HTR-8/SVneo (cell line): ENCODE data around the gene BLOC1S4.
A peak's percentile ranks its signal among the peaks of the same experiment; 100 is the strongest.
"Not testable (repeated sequence)": the region's sequence is repeated elsewhere in the genome, so short reads cannot be mapped to it uniquely, and the experiment has no call there.

ENCODE experiments used
- DNase-seq: peaks from one replicate; pipeline ENCODE4 v3.0.0; 2011; ENCODE audit warnings: low spot score, mixed read lengths; ENCODE audit not compliant: insufficient read length
- FAIRE-seq: peaks from 2 replicates; lab custom pipeline; 2011; peaks lifted over from hg19 to GRCh38; lab: Jason Lieb, UNC

Gene BLOC1S4, protein sequence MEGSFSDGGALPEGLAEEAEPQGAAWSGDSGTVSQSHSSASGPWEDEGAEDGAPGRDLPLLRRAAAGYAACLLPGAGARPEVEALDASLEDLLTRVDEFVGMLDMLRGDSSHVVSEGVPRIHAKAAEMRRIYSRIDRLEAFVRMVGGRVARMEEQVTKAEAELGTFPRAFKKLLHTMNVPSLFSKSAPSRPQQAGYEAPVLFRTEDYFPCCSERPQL

DNA sequence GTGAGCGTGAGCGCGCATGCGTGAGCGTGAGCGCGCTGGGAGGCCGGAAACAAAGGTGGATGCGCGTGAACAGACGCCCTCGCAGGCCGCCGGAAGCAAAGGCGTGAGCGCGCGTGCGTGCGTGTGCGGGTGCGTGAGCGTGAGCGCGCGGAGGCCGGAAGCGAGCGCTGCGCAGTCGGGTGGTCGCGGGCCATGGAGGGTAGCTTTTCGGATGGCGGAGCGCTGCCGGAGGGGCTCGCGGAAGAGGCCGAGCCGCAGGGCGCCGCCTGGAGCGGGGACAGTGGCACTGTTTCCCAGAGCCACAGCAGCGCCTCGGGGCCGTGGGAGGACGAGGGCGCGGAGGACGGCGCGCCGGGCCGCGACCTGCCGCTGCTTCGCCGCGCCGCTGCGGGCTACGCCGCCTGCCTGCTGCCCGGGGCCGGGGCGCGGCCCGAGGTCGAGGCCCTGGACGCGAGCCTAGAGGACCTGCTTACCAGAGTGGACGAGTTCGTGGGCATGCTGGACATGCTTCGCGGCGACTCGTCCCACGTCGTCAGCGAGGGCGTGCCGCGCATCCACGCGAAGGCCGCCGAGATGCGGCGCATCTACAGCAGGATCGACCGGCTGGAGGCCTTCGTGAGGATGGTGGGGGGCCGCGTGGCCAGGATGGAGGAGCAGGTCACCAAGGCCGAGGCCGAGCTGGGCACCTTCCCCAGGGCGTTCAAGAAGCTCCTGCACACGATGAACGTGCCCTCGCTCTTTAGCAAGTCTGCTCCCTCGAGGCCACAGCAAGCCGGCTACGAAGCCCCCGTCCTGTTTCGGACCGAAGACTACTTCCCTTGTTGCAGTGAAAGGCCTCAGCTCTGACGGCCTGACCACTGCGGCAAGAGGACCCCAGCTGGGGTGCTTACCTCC, at the start of gene BLOC1S4:
Gene BLOC1S4 (plus strand): TSS at position 157 of the 894 bp plus-strand sequence. CDS start 36 bp downstream, at position 193.
- DNase-seq, result peak; percentile 89
- FAIRE-seq, result peak; percentile 90

DNA sequence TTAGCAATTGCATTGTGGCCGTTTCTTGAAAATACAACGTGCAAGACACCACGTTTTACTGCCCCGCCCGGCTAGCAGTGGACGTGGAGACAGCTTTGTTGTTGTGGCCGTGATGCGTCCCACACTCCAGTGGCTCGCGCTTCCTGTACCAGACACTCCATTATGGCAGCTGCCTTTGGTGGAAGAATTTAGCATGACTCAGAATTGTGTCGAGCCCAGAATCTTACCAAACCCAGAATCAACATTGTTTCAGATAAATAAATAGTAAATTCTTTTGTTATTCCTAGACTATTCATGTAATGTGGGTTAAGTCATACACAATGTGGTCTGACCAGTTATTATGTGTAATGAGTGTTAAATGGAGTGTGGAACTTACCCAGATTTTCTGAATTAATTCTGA, 47.6 kb upstream of the BLOC1S4 start:
- FAIRE-seq (no peak), DNase-seq (no peak)

DNA sequence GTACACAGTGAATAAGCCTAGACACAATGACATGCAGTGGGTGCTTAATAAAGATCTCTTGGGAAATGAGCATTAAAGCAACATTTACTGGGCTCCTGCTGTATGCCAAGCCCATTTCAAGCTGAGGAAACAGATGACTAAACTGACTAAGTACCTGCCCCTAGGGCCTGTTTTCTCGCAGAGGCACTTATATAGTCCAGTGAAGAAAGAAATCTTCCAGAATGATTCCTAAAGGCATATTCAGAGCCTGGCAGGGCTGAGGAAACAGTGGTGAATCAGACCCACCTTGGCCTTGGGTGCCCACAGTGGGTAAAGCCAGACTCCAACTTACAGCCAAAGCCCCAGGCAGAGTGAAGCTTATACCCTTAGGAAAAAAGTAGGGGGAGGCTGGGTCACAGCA, 44.3 kb upstream of the BLOC1S4 start:
- DNase-seq (no peak), FAIRE-seq (no peak)

DNA sequence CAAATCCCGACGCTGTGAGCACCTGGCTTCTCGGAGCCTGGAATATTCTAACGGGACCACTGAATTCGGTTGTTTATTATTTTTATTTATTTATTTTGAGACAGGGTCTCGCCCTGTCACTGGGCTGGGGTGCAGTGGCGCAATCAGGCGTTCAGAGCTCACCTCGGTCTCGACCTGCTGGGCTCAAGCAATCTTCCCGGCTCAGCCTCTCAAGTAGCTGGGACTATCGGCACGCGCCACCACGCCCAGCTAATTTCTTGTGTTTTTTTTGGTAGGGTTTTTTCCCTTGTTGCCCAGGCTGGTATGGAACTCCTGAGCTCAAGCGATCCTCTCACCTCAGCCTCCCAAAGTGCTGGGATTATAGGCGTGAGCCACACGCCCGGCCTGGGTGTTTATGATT, 43.8 kb upstream of the BLOC1S4 start:
- no peak for FAIRE-seq
- no peak for DNase-seq

DNA sequence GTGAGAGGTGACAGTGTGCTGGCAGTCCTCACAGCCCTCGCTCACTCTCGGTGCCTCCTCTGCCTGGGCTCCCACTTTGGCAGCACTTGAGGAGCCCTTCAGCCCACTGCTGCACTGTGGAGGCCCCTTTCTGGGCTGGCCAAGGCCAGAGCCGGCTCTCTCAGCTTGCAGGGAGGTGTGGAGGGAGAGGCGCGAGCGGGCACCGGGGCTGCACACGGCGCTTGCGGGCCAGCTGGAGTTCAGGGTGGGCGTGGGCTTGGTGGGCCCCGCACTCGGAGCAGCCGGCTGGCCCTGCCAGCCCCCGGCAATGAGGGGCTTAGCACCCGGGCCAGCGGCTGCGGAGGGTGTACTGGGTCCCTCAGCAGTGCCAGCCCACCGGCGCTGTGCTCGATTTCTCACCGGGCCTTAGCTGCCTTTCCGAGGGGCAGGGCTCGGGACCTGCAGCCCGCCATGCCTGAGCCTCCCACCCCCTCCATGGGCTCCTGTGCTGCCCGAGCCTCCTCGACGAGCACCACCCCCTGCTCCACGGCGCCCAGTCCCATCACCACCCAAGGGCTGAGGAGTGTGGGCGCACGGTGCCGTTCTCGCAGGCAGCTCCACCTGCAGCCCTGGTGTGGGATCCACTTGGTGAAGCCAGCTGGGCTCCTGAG, 43.3 kb upstream of the BLOC1S4 start:
- DNase-seq, FAIRE-seq: not testable (repeated sequence)

DNA sequence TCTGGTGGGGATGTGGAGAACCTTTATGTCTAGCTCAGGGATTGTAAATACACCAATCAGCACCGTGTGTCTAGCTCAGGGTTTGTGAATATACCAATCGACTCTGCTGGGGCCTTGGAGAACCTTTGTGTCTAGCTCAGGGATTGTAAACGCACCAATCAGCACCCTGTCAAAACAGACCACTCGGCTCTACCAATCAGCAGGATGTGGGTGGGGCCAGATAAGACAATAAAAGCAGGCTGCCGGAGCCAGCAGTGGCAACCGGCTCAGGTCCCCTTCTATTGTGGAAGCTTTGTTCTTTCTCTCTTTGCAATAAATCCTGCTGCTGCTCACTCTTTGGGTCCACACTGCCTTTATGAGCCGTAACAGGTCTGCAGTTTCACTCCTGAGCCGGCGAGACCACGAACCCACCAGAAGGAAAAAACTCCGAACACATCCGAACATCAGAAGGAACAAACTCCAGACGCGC, 42.7 kb upstream of the BLOC1S4 start:
- FAIRE-seq, DNase-seq: not testable (repeated sequence)

DNA sequence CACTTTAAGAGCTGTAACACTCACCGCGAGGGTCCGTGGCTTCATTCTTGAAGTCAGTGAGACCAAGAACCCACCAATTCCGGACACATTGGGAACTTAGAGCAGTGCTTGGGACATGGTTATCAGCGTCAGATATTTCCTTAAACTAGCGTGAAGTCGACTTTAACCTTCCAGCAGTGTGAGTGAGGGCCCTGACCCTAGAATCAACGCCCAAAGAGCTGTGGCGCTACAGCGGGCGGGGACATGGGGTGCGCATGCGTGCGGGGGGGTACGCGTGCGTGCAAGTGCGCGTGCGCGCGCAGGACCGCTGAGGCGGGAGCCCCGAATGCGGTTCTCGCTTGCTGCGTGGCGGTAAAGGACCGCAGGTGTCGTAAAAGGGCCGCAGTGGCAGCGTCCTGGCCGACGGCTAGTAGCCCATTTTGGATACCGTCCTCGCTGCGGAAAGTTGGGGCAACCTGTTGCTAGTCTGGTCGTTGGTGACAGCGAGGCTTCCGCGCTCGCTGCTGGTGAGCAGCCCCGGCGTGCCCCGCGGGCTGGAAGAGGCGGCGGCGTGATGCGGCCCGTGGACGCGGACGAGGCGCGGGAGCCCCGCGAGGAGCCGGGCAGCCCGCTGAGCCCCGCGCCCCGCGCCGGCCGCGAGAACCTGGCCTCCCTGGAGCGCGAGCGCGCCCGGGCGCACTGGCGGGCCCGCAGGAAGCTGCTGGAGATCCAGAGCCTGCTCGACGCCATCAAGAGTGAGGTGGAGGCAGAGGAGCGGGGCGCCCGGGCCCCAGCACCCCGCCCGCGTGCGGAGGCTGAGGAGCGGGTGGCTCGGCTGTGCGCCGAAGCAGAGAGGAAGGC, 42.1 kb upstream of the BLOC1S4 start:
- DNase-seq, result peak; percentile 95
- peak; percentile 97 for FAIRE-seq

DNA sequence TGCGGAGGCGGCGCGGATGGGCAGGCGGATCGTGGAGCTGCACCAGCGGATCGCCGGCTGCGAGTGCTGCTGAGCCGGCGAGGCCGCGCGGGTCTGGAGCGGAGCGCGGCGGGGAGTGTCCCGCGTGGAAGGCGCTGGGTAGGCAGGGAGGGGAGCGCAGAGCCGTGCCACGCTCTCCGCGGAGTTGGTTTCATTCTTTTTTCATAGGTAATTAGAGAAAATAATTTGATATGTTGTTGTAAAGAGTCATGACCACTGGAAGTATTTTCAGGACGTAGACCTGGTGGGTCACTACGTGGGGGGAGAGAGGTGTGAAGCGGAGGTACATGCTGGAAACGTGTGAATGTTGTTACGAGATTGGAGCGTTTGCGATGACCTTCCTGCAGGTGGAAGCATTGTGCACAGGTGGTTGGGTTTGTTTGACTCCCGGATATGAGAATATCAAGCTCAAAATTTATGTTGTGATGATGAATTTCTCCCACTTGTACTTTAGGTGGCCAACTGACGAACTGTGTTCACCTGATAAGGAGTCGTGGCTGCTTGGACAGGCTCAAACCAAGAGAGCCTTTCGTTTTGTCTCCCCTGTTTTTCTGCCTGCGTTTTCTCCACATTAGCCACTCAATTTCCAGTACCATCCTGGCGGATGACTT, 41.3 kb upstream of the BLOC1S4 start:
- FAIRE-seq (peak; percentile 69), DNase-seq (peak; percentile 45)

DNA sequence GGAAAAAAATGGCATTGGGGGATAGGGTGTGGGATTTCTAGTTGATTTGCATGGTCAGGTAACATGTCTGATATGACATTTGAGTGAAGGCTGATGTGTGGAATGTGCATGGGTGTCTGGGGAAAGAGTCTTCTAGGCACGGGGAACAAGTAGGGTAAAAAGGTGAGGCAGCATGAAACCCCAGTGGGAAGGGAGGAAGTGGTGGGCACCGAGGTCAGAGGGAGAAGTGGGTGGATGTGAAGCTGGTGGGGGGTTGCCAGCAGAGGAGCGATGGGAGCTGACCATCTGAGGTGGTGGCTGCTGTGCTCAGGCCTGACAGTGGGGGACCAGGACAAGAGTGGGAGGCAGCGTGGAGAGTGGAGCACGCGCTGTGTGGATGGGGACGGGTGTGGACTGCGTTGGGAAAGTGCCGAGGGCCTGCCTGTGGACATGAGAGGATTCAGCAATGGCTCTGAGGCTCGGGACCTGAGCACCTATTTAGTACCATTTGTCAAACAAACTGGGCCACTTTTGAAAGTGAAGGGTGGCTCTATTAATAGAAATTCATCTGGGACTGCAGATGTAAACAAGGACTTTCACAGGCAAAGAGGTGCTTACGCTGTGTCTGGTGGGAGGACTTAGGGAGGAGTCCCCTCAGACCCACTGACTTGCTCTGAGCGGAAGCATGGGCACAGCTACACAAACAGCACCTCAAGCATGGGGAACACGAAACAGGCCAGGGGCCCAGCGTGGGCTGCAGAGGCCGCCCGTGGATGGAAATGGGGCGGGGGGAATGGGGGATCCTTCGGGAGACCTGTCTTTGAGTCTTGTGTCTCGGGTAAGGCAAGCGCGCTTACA, 39.0 kb upstream of the BLOC1S4 start:
- DNase-seq (no peak), FAIRE-seq (peak; percentile 26)

DNA sequence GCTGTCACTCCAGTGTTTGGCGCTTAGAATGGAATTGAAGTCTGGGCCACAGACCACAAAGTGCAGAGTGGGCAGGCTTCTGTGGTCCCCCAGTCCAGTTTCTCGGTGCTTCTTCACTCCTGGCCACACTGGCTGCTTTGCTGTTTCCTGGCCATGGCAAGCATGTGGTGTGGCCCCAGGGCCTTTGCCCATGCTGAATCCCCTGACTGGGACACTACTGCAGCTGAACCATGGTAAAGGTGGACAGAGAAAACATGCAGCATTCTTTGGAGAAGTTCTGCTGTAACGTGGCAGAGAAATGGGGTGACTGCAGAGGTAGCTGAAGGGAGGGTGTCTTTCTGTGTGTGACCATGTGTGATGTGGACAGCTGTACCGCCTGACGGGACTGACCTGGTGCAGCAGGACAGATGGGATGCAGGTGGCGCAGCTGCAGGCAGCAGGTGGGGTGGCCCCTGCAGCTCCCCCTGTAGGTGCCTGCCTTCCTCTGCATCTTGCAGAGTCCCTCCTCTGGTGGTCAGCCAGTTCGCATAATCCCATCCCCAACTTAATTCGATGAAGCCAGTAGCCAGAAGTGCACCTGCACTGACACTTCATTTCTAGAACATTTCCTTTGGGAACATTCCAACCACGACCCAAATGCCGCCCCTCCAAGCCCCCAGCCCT, 35.5 kb upstream of the BLOC1S4 start:
- no peak for DNase-seq
- FAIRE-seq, result no peak

DNA sequence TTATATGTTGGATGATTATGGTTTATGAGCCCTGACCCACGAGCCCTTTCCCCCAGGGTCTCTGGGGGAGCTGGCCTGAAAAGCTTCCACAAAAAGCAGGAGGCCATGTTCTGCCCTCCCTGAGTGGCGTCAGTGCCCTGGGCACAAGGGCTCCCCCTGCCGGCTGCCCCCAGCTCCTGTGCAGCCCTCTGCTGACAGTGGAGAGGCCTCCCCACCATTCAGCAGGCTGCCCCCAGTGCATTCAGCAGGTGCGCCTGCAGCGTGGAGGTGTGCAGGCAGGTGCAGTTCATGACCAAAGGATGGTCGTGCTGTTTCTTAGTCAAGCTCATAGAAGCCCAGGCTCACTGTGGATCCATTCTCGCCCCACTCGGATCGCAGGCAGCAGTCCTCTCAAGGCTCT, 34.8 kb upstream of the BLOC1S4 start:
- DNase-seq (no peak), FAIRE-seq (no peak)

DNA sequence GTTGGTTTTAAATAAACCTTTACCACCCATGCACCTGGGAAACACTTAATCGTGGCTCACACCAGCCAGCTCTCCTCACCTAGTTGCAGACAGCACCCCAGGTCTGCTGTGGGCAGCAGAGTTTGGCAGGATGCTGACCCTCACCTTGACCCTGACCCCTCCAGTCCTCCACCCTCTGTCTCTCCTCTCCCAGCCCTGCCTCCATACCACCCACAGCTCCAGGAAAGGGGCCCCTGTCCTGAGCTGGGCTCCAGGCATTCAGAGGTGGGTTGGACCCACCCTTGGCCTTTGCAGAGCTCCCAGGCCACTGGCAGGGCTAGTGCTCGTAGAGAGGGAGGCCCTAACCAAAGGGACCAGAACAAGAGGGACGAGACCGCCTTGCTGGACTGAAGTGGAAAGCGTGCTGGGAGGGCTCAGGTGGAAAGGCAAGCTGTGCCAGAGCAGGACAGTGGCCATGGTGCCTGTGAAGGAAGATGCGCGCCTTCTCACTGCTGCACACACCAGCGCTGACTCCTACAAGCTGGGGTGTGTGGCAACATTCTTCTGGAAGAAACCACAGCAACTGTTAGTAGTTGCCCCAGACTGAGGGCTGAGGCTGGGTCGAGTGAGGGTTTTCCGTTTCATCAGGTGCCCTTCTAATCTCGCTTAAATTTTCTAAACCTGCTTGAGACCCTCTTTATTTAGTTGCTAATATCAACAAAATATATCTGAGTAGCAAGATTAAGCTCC, 32.9 kb upstream of the BLOC1S4 start:
- DNase-seq (no peak), FAIRE-seq (no peak)

DNA sequence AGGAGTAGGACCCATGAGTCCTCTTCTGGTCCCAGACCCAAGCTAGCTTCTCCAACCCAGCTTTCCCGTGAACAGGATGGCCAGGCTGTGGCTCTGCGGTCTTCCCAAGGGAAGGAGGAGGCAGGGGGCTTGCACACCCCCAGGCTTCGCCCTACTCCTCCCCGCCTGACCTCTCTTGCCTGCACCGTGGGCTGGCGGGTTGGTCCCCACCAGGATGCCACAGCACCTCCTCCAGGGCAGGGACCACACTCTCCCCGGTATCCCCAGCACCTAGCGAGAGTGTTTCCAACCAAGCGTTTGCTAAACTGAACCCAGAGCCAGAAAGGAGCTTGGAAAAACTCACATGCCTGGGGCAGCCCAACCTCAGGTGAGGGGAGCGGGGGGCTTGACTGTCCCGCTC, 31.3 kb upstream of the BLOC1S4 start:
- no peak for DNase-seq
- no peak for FAIRE-seq

DNA sequence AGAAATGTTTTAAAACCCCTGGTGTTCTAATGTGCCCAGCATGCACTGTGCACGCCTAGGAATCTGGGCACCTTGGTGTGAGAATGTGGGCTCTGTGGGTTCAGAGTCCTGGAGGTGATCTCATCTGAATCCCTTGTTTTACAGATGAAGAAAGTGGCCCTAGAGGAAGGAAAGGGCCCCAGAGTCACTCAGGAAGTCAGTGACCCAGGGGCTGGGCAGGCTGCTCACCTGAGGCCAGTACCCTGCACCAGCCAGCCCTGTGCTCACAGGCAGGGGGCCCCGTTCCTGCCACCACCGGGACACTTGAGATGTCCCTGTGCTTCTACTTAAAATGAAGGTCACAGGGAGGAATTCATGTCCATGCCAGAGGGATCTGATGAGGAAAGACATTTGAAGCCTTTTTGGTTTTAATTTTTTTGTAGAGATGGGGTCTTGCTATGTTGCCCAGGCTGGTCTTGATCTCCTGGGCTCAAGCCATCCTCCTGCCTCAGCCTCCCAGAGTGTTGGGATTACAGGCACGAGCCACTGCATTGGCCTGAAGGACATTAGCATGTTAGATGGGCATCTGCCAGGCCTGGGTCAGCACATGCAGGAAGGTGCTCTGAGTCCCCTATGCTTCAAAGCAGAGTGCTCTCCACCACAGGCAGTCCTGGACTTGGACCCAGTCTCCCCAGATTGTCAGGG, 29.7 kb upstream of the BLOC1S4 start:
- no peak for FAIRE-seq
- DNase-seq, result no peak

DNA sequence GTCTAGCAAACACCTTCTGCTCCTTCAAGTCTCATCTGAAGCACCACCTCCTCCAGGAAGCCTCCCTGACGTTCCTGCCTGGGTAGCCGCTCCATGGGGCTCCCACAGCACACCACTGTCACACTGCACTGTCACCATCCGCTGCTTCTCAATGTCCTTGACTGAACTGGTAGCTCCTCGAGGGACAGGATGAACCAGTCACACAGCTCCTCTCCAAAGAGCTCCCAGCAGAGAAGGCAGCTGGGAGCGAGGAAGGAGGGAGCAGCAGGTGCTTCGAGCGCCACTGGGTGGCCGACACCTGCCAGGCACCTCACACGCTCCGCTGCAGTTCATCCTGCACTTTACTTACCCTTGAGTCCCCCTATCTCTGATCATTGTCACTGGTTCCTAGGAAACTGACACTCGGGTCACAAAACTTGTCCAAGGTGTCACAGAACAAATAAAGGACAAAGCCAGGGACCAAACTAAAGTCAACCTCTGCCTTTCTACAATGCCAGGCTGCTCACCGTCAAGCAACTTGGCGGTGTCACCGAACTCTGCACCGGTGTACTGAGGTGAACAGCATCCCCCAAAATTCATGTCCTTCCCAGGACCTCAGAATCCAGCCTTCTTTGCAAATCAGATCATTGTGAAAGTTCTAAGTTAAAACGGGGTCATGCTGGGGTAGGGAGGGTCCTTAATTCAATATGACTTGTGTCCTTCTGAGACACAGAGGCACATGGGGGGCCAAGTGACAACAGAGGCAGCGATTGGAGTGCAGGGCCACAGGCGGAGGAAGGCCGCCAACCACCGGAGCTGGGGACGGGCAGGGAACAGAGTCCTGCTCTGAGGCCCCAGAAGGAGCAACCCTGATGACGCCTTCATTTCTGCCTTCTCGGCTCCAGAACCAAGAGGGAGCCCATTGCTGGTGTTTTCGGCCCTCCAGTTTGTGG, 27.8 kb upstream of the BLOC1S4 start:
- peak; percentile 28 for FAIRE-seq

More for the DNA sequence above, 27.8 kb upstream of the BLOC1S4 start:
- no peak for DNase-seq
